Tibial nerve (tissue), 4 donors: ENCODE measurements around the gene SGTB. TPM values are rescaled to one million over a fixed set of nuclear protein-coding genes. Genes with fewer than 3 reads are reported as not detected.

Experiments used
- DNase-seq, 2 donors: peaks; one replicate each; pipeline ENCODE4 v3.0.0-alpha.2; 2019; ENCODE audit warnings: low spot score in 2 of 2
- H3K27ac ChIP-seq, 4 donors: fragments of 200-600 bp; sonication (generic) in 3 of 4; one replicate each; pipeline ENCODE4 v1.5.1; 2017 to 2019; ENCODE audit warnings: mild to moderate bottlenecking in 1 of 4
- H3K27me3 ChIP-seq, 2 donors: fragments of 200-600 bp; sonication (generic) in 1 of 2; one replicate each; pipeline versions ENCODE4 v1.5.1 to v1.6.0; 2017 to 2019
- H3K36me3 ChIP-seq, 3 donors: fragments of 200-600 bp; sonication (generic); one replicate each; pipeline ENCODE4 v1.5.1; 2018 to 2019
- H3K4me1 ChIP-seq, 4 donors: fragments of 200-600 bp; sonication (generic) in 3 of 4; one replicate each; pipeline ENCODE4 v1.5.1; 2017 to 2019
- H3K4me3 ChIP-seq, 4 donors: fragments of 200-600 bp; sonication (generic) in 3 of 4; one replicate each; pipeline ENCODE4 v1.5.1; 2017 to 2019; ENCODE audit warnings: mild to moderate bottlenecking in 1 of 4, moderate library complexity in 1 of 4
- H3K9me3 ChIP-seq, 4 donors: fragments of 200-600 bp; sonication (generic) in 3 of 4; one replicate each; pipeline ENCODE4 v1.5.1; 2017 to 2019
- EP300 ChIP-seq, 2 donors: sonication (generic); formaldehyde crosslinking; IDR thresholded peaks; one replicate each; pipeline ENCODE4 v1.6.1; 2017; ENCODE audit warnings: antibody characterized with exemption in 2 of 2, mild to moderate bottlenecking in 1 of 2
- POLR2A ChIP-seq, 2 donors: fragments of 450-650 bp; IDR thresholded peaks; one replicate each; pipeline ENCODE4 v1.6.1; 2017; ENCODE audit warnings: antibody characterized with exemption in 2 of 2, mild to moderate bottlenecking in 2 of 2, moderate library complexity in 2 of 2
- WGBS, 2 donors: methylation state at CpG; one replicate each; pipeline ENCODE4 v1.1.5; 2018; 5-methylcytosine and 5-hydroxymethylcytosine counted together
- total RNA-seq, 4 donors: library from RNA; depleted of rRNA; stranded (reverse); fragments of >200 nt; gene quantifications; one replicate each; pipeline ENCODE4 v1.1.0, GENCODE V29; 2016
- TF ChIP-seq, protein P1 (sequence below), 5 experiments: fragments of 200-600 bp in 3 of 5; fragments of 450-650 bp in 2 of 5; sonication (generic) in 3 of 5; IDR thresholded peaks; one replicate each; pipeline ENCODE4 v1.5.1; 2016 to 2019; ENCODE audit warnings: antibody characterized with exemption in 5 of 5, mild to moderate bottlenecking in 3 of 5, moderate library complexity in 2 of 5

SGTB gene
- total RNA-seq, 4 donors from 2014 or later = 10.8 to 13.0 (median 11.2) TPM

DNA sequence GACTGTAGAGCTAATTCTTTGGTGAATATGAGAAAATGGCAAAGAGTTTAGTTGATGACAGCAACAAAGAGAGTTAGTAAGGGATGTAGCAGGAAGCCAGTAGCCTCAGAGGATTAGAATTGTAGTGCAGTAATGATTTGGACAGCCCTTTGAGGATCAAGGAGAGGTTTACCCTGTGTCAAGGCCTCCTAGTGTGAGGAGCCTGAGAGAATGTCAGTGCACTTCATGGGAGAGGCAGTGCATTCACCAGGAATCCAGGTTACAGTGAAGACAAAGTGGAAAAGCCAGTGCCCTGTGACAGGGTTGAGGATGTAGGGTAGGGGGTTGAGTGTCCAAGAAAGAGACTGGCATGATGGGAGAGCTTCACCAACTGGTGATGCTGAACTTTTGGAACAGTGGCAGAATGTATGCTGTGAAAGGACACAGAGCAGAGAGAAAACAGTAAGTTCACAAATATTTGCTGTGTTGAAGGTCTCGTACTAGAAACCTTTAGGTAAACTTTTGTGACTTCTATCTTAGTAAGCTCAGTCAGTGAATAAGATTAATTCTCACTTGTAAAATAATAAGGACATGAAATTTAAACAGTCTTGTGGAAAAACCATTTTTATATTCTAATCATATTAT, 27.4 kb upstream of the SGTB start:
- no peak overlapping the region for H3K27ac ChIP-seq
- no peaks in the 10 kb centered on the region for H3K27me3 ChIP-seq
- no peak for TF ChIP-seq POLR2A (IDR thresholded peaks at IDR 0.05)
- no peak for TF ChIP-seq EP300 (IDR thresholded peaks at IDR 0.05)
- TF ChIP-seq, protein P1, sequence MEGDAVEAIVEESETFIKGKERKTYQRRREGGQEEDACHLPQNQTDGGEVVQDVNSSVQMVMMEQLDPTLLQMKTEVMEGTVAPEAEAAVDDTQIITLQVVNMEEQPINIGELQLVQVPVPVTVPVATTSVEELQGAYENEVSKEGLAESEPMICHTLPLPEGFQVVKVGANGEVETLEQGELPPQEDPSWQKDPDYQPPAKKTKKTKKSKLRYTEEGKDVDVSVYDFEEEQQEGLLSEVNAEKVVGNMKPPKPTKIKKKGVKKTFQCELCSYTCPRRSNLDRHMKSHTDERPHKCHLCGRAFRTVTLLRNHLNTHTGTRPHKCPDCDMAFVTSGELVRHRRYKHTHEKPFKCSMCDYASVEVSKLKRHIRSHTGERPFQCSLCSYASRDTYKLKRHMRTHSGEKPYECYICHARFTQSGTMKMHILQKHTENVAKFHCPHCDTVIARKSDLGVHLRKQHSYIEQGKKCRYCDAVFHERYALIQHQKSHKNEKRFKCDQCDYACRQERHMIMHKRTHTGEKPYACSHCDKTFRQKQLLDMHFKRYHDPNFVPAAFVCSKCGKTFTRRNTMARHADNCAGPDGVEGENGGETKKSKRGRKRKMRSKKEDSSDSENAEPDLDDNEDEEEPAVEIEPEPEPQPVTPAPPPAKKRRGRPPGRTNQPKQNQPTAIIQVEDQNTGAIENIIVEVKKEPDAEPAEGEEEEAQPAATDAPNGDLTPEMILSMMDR (IDR thresholded peaks at IDR 0.05) = no peak
- 97 to 98% methylated on average over 1 of the region's 1 CpG for WGBS, 2 donors
- no peak for DNase-seq
- no peaks in the 10 kb centered on the region for H3K36me3 ChIP-seq
- H3K4me3 ChIP-seq = no peak overlapping the region
- H3K4me1 ChIP-seq = no peaks in the 10 kb centered on the region
- no peaks in the 10 kb centered on the region for H3K9me3 ChIP-seq

DNA sequence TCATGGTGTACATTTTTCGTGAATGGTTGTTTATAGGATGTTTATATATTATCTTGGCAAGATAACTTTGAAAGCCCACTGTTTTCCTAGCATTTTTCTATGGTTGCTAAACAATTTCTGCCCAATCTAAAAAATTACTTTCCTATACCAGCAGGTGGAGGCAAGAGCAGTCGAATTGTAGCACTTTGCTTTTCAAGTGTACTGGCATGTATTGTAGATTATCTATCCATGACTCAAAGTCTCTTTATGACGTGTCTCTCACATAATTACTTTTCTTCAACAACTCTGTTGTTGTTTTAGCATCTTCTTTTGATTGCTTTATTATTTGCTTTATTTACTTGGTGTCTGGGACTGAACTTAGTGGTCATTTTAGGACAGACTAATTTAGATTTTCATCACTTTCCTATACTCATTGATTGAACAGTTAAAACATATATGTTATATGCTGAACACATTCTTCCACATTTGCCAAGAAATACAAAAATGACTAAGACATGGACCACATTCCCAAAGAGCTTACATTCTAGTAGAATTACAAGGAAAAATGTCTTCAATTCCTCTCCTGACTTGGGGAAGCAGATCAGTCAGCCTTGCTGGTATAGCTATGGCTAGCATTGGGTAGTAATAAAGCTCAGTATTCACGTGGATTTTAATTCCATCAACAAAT, 20.8 kb upstream of the SGTB start:
- H3K27me3 ChIP-seq = no peaks in the 10 kb centered on the region
- peaks cover 0 to 11% (median 0%) of the 10 kb centered on the region in 4 donors for H3K4me1 ChIP-seq
- H3K27ac ChIP-seq = no peak overlapping the region
- H3K4me3 ChIP-seq = no peak overlapping the region
- H3K36me3 ChIP-seq = no peaks in the 10 kb centered on the region
- H3K9me3 ChIP-seq = no peaks in the 10 kb centered on the region
- no peak for TF ChIP-seq POLR2A (IDR thresholded peaks at IDR 0.05)
- TF ChIP-seq, protein P1 (IDR thresholded peaks at IDR 0.05) = peak; percentile 39 to 65 (median 60)
- WGBS, 2 donors = 24 to 25% methylated on average over 4 of the region's 4 CpGs
- no peak for DNase-seq

DNA sequence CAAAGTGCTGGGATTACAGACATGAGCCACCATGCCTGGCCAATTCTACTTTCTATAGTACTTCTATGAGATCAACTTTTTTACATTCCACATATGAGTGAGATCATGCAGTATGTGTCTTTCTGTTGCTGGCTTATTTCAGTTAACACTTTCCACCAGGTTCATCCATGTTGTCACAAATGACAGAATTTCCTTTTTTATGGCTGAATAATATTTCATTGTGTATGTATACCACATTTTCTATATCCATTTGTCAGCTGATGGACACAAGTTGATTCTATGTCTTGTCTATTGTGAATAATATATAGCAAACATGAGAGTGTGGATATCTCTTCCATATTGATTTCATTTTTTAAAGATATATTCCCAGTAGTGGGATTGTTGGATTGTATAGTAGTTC, 17.3 kb upstream of the SGTB start:
- H3K36me3 ChIP-seq = no peaks in the 10 kb centered on the region
- H3K9me3 ChIP-seq = no peaks in the 10 kb centered on the region
- H3K27ac ChIP-seq = no peak overlapping the region
- DNase-seq = no peak
- peaks cover 0 to 11% (median 0%) of the 10 kb centered on the region in 4 donors for H3K4me1 ChIP-seq
- no peaks in the 10 kb centered on the region for H3K27me3 ChIP-seq
- TF ChIP-seq POLR2A (IDR thresholded peaks at IDR 0.05) (no peak), EP300 (IDR thresholded peaks at IDR 0.05) (no peak)
- TF ChIP-seq, protein P1 (IDR thresholded peaks at IDR 0.05) = no peak
- H3K4me3 ChIP-seq = no peak overlapping the region

DNA sequence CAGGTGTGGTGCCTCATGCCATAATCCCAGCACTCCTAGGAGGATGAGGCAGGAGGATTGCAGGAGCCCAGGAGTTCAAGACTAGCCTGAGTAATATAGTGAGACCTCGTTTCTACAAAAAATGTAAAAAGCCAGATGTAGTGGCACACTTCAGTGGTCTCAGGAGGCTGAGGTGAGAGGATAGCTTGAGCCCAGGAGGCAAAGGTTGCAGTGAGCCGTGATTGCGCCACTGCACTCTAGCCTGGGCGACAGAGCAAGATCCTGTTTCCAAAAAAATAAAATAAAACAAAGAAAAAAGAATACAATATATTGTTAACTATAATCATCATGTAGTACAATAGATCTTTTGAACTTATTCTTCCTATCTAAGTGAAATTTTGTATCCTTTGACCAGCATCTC, 16.4 kb upstream of the SGTB start:
- DNase-seq = no peak
- WGBS, 2 donors = 73% methylated on average over 4 of the region's 4 CpGs
- H3K4me1 ChIP-seq = peaks cover 0 to 11% (median 0%) of the 10 kb centered on the region in 4 donors
- TF ChIP-seq EP300 (IDR thresholded peaks at IDR 0.05) (no peak), POLR2A (IDR thresholded peaks at IDR 0.05) (no peak)
- TF ChIP-seq, protein P1 (IDR thresholded peaks at IDR 0.05) = no peak
- no peak overlapping the region for H3K4me3 ChIP-seq
- no peak overlapping the region for H3K27ac ChIP-seq
- no peaks in the 10 kb centered on the region for H3K9me3 ChIP-seq
- no peaks in the 10 kb centered on the region for H3K36me3 ChIP-seq
- H3K27me3 ChIP-seq = no peaks in the 10 kb centered on the region

DNA sequence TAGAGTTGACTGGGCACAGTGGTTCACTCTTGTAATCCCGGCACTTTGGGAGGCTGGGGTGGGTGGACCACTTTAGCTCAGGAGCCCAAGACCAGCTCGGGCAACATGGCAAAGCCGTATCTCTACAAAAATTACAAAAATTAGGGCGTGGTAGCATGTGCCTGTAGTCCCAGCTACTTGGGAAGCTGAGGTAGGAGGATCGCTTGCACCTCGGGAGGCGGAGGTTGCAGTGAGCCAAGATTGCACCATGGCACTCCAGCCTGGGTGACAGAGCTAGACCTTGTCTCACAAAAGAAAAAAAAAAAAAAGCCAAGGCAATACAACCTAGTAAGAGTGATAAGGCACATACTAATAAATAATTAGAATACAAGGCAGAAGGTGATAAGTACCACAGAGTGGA, 15.9 kb upstream of the SGTB start:
- no peak for DNase-seq
- 86% methylated on average over 7 of the region's 7 CpGs for WGBS, 2 donors
- Histone ChIP-seq H3K27me3 (no peaks in the 10 kb centered on the region), H3K9me3 (no peaks in the 10 kb centered on the region), H3K4me1 (peaks cover 0 to 8% (median 0%) of the 10 kb centered on the region in 4 donors), H3K27ac (no peak overlapping the region), H3K36me3 (no peaks in the 10 kb centered on the region), H3K4me3 (no peak overlapping the region)
- TF ChIP-seq, protein P1 (IDR thresholded peaks at IDR 0.05) = no peak
- TF ChIP-seq EP300 (IDR thresholded peaks at IDR 0.05) (no peak), POLR2A (IDR thresholded peaks at IDR 0.05) (no peak)
